ENCODE data around the gene MYO1D. TPM values are rescaled to one million over a fixed set of nuclear protein-coding genes. Genes with fewer than 3 reads are reported as not detected.

Gene MYO1D
- total and polyA plus RNA-seq, 7 donors: 6.2 to 184 (median 21.6) TPM

GRCh38 chr17:32784113-32784512 is 92.8 kb downstream of the MYO1D start:
- intact Hi-C loops (cut with DNase I): loop anchor here (5.0 kb wide), 1 partner anchor 153 kb away; no protein-coding TSS in a partner anchor
- no peak overlapping the region for H3K27ac ChIP-seq
- TF ChIP-seq CTCF (IDR thresholded peaks at IDR 0.05): no peak
- TF ChIP-seq POLR2A (IDR thresholded peaks at IDR 0.05): no peak
- no peak for TF ChIP-seq POLR2AphosphoS5 (IDR thresholded peaks at IDR 0.05)
- TF ChIP-seq EP300 (IDR thresholded peaks at IDR 0.05): no peak
- DNase-seq: no peak
- no peak overlapping the region for H3K4me3 ChIP-seq
- WGBS, 2 donors: 44 to 76% methylated on average over 3 of the region's 3 CpGs
- H3K4me1 ChIP-seq: no peaks in the 10 kb centered on the region
- H3K27me3 ChIP-seq: no peaks in the 10 kb centered on the region
- no peaks in the 10 kb centered on the region for H3K36me3 ChIP-seq
- no peaks in the 10 kb centered on the region for H3K9me3 ChIP-seq

GRCh38 chr17:32783602-32784001 is 93.3 kb downstream of the MYO1D start:
- H3K4me3 ChIP-seq: no peak overlapping the region
- TF ChIP-seq POLR2AphosphoS5 (IDR thresholded peaks at IDR 0.05) (no peak), CTCF (IDR thresholded peaks at IDR 0.05) (peak; percentile 46 to 72 (median 58))
- H3K4me1 ChIP-seq: no peaks in the 10 kb centered on the region
- no peaks in the 10 kb centered on the region for H3K36me3 ChIP-seq
- intact Hi-C loops (cut with DNase I): loop anchor here (1.0 to 5.0 kb wide), 3 partner anchors 94 to 215 kb away; partner anchors contain the start of gene MYO1D
- H3K27me3 ChIP-seq: no peaks in the 10 kb centered on the region
- no peak for DNase-seq
- no peak overlapping the region for H3K27ac ChIP-seq
- H3K9me3 ChIP-seq: no peaks in the 10 kb centered on the region
- WGBS, 2 donors: 5 to 8% methylated on average over 3 of the region's 3 CpGs

- intact Hi-C loops (cut with DNase I): loop anchor here (5.0 kb wide), 1 partner anchor 157 kb away; no protein-coding TSS in a partner anchor
- no peak for DNase-seq
- no peak overlapping the region for H3K4me3 ChIP-seq
- H3K27me3 ChIP-seq: no peaks in the 10 kb centered on the region
- 91 to 94% methylated on average over 6 of the region's 6 CpGs for WGBS, 2 donors
- no peaks in the 10 kb centered on the region for H3K36me3 ChIP-seq
- TF ChIP-seq EP300 (IDR thresholded peaks at IDR 0.05) (no peak), POLR2A (IDR thresholded peaks at IDR 0.05) (no peak), CTCF (IDR thresholded peaks at IDR 0.05) (no peak), POLR2AphosphoS5 (IDR thresholded peaks at IDR 0.05) (no peak)
- no peak overlapping the region for H3K27ac ChIP-seq
- no peaks in the 10 kb centered on the region for H3K9me3 ChIP-seq
- H3K4me1 ChIP-seq: no peaks in the 10 kb centered on the region
Measured at GRCh38 chr17:32780721-32781120, 96.2 kb downstream of the MYO1D start.

GRCh38 chr17:32777922-32778321 is 99.0 kb downstream of the MYO1D start:
- no peak overlapping the region for H3K27ac ChIP-seq
- H3K36me3 ChIP-seq: no peaks in the 10 kb centered on the region
- H3K4me1 ChIP-seq: no peaks in the 10 kb centered on the region
- intact Hi-C loops (cut with DNase I): no loop called here
- H3K27me3 ChIP-seq: no peaks in the 10 kb centered on the region
- TF ChIP-seq POLR2A (IDR thresholded peaks at IDR 0.05): no peak
- TF ChIP-seq CTCF (IDR thresholded peaks at IDR 0.05): no peak
- no peak for TF ChIP-seq EP300 (IDR thresholded peaks at IDR 0.05)
- no peak for TF ChIP-seq POLR2AphosphoS5 (IDR thresholded peaks at IDR 0.05)
- DNase-seq: no peak
- H3K4me3 ChIP-seq: no peak overlapping the region
- no peaks in the 10 kb centered on the region for H3K9me3 ChIP-seq

- Histone ChIP-seq H3K4me1 (no peaks in the 10 kb centered on the region), H3K4me3 (no peak overlapping the region), H3K36me3 (no peaks in the 10 kb centered on the region), H3K27me3 (no peaks in the 10 kb centered on the region), H3K9me3 (no peaks in the 10 kb centered on the region), H3K27ac (no peak overlapping the region)
- TF ChIP-seq EP300 (IDR thresholded peaks at IDR 0.05) (no peak), POLR2A (IDR thresholded peaks at IDR 0.05) (no peak), POLR2AphosphoS5 (IDR thresholded peaks at IDR 0.05) (no peak)
- intact Hi-C loops (cut with DNase I): no loop called here
- WGBS, 2 donors: 68 to 88% methylated on average over 14 of the region's 14 CpGs
- DNase-seq: no peak
Measured at GRCh38 chr17:32777436-32777835, 99.5 kb downstream of the MYO1D start.
